ENCODE measurements around the gene TRAPPC6A.

The TRAPPC6A gene

DNA sequence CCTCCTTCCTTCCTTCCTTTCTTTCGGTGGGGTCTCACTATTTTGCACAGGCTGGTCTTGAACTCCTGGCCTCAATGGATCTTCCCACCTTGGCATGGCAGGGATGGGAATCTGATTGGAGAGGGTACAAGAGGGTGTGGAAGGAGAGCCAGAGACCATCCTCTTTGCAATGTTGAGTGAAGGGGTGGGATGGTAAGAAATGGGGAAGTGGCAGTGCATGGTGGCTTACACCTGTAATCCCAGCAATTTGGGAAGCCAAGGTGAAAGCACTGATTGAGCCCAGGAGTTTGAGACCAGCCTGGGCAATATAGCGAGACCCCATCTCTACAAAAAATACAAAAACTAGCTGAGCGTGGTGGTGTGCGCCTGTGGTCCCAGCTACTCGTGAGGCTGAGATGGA, 6.1 kb upstream of the TRAPPC6A start:
- FAIRE-seq, result no peak

GRCh38 chr19:45182758-45183157, 4.7 kb upstream of the TRAPPC6A start:
- no peak for FAIRE-seq

DNA sequence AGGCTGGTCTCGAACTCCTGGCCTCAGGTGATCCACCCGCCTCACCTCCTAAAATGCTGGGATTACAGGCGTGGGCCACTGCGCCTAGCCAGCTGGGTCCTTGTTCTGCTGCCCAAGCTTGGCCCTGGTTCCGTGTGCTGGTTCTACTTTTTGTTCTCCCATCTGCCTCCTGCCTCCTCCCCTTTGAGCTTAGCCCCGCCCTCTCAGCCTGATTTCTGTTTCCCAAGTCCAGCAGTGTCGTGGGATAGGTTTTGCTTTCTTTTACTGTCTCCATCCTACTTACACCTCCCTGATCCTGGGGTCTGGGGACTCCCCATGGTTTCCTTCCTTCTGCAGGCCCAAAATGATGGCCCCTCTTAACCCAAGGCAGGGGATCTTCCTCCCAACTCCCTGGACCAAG, 2.9 kb upstream of the TRAPPC6A start:
- FAIRE-seq, result no peak

DNA sequence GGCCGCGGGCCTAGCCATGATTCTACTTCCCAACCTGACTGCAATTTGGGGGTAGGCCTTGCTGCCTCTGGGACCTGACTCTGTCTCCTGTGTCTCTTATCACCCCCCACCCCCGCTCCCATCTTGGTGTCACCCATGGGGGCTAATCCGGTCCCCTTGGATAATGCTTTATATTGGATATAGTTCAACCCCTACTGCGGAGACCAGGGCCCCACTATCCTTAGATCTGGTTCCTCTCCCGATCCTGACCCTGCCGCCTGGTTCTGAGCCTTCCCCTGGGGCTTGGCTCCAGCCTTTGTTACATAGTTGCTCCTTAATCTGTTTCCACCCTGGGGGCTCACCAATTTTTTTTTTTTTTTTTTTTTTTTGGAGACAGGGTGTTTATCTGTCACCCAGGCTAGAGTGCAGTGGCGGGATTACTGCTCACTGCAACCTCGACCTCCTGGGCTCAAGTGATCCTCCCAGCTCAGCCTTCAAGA, 1.9 kb upstream of the TRAPPC6A start:
- FAIRE-seq, result no peak

DNA sequence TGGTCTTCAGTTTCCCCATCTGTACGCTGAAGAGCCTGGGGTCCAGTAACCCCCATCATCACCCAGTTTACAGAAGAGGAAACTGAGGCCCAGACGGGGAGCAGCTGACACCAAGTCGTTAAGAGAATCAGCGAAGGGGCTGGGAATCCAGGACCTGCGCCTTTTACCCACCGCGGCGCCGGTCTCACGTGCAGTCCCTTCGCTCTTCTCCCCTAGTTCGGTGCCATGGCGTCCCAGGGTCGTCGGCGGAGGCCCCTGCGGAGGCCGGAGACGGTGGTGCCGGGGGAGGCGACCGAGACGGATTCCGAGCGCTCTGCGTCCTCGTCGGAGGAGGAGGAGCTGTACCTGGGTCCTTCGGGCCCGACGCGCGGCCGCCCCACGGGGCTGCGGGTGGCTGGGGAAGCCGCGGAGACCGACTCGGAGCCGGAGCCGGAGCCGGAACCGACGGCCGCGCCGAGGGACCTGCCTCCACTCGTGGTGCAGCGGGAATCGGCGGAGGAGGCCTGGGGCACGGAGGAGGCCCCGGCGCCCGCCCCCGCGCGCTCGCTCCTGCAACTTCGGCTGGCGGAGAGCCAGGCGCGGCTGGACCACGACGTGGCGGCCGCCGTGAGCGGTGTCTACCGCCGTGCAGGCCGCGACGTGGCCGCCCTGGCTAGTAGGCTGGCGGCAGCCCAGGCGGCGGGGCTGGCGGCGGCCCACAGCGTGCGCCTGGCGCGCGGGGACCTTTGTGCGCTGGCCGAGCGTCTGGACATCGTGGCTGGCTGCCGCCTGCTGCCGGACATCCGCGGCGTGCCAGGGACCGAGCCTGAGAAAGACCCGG, 1.2 kb upstream of the TRAPPC6A start:
- no peak for FAIRE-seq

- FAIRE-seq, result peak; percentile 99
Observed at GRCh38 chr19:45178262-45179071, 430 bp upstream of the TRAPPC6A start, which contains the start of gene BLOC1S3. Gene BLOC1S3, plus strand, starts transcription at chr19:45178784. Its CDS starts 513 bp downstream, at chr19:45179297.

- no peak for FAIRE-seq
Observed at GRCh38 chr19:45175515-45176345, 2.3 kb downstream of the TRAPPC6A start.

- no peak for FAIRE-seq
Observed at GRCh38 chr19:45173816-45174215, 4.2 kb downstream of the TRAPPC6A start.

DNA sequence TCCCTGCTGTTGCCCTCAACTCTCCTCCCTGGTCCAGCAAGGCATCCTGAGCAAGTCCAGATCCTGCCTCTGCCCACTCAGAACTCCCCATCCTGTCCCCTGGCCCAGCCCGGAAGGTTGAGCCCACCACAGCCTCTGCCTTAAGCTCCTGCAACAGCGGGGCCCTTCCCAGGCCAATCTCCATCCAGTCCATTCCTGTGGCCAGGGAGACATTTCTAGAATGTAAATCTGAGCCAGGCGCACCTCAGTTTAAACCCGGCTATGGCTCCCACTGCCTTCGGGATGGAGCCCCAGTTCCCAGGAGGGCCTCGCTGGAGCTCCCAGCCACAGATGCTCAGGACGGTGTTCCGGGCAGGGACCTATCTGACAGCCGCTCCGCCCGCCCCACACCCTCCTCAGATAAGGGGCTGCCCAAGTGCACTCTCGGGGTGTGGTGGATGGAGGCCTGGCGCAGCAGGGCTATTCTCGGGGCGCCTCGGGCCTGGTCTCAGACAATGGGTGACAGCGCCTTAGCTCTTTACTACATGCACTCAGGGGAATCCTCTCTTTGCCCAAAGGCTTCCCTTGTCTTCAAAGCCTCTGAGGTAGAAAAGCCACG, 5.3 kb downstream of the TRAPPC6A start:
- FAIRE-seq, result no peak

DNA sequence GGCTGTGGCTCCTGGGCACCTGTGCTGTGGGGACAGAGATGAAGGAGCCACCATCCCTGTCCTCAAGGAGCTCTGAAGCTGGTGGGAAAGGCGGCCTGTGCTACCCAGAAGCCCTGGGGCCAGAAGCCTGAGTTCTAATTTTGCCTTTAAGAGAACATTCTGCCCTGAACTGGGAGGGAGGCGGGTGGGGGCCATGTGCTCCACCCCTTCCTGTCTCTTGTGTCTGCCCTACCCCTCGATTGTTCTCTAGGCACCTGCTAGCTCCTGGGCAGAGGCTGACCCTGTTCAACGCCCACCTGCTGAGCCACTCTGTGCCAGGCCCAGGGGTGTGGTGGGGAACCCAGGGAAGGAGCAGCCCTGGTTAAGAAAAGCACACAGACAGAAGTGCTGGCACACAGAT, 5.9 kb downstream of the TRAPPC6A start:
- no peak for FAIRE-seq

DNA sequence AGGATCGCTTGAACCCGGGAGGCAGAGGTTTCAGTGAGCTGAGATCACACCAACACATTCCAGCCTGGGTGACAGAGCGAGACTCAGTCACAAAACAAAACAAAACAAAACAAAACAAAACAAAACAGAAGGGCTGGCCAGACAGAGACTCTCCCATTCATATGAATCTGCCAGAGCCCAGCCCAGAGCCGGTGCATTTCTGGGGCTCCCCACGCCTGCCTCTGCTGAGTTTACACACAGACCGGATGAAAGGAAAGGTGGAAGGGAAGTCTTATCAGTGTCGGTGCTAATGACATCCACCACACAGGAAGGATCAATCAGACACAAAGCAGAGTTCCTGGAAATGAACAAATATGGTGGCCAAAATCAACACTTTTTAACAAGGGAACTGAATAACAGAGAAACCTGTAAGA, 6.8 kb downstream of the TRAPPC6A start:
- FAIRE-seq, result no peak

GRCh38 chr19:45170146-45171106, 7.6 kb downstream of the TRAPPC6A start:
- FAIRE-seq, result no peak

GRCh38 chr19:45169602-45170001, 8.4 kb downstream of the TRAPPC6A start:
- no peak for FAIRE-seq

DNA sequence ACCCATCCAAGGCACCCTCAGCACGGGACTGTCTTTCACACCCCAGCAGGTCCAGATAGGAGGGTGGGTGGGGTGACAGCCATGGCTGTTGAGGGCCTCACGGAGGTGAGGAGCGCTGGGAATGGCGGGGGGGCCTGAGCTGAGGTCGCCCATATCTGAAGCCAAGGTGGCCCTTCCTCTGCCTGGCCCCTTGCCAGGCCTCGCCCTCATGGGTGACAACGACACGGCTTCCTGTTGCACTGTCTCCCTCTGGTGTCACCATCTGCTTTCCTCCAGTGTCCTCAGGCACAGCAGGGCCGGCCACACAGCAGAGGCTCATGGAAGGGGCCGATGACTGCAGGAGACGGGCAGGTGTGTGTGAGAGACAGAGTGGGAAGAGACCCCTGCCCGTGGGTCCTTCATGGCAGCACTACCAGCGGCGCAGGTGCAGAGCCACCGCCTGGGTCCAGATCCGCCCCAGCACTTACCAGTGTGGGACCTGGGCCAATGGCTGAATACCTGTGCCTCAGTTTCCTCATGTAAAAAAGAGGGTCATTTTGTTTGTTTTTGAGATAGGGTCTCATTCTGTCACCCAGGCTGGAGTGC, 9.2 kb downstream of the TRAPPC6A start:
- no peak for FAIRE-seq

- FAIRE-seq, result no peak
Observed at GRCh38 chr19:45166723-45167252, 11.2 kb downstream of the TRAPPC6A start.

DNA sequence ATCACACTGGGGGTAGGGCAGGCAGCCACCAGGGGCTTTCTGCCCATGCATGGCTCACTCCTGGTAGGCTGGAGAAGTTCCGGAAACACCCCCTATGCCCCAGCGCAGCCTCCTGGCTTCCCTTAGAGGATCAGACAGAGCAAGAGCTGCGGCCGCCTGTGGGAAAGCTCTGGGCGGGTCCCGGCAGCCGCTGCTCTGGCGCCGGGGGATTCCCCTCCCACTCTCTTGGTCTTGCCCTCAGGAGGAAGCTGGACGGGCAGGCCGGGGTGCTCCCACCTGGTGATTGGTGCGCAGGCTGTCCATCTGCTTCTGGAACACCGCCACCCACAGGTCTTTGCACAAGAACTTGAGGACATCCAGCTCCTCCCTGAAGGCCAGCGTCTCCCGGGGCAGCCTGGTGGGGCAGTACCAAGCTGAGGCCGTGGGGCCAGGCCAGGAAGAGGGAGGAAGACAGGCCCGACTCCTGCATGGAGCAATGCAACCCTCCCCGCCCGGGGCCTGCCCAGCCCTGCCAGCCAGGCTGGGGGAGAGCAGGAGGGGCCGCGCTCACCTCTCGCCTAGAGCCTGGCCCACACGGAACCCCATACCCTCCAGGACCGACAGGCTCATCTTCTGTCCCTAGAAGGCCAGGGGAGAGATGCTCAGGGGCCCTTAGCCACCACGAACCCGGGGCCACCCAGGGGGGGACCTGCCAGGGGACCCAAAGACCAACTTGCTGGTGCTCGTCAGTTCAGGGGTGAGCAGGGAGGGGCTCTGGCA, 13.3 kb downstream of the TRAPPC6A start:
- no peak for FAIRE-seq

- no peak for FAIRE-seq
Observed at GRCh38 chr19:45163751-45164460, 14.1 kb downstream of the TRAPPC6A start.

GRCh38 chr19:45163156-45163555, 14.9 kb downstream of the TRAPPC6A start:
- FAIRE-seq, result no peak

- FAIRE-seq, result no peak
Observed at GRCh38 chr19:45162608-45163143, 15.4 kb downstream of the TRAPPC6A start.

Measured in A204.1 (cell line).